HPDE6-E6E7 (cell line): ENCODE data around the gene WRAP73.
"Not testable (repeated sequence)": the region's sequence is repeated elsewhere in the genome, so short reads cannot be mapped to it uniquely, and the experiment has no call there.

ENCODE experiments used
- DNase-seq: peaks from one replicate; pipeline ENCODE4 v3.0.0; 2011; ENCODE audit warnings: missing footprints; ENCODE audit errors: extremely low spot score

The WRAP73 gene

GRCh38 chr1:3630161-3630611 lies 19.7 kb downstream of the WRAP73 start:
- no peak for DNase-seq

GRCh38 chr1:3629561-3630160 lies 20.2 kb downstream of the WRAP73 start:
- no peak for DNase-seq

GRCh38 chr1:3628445-3628844 lies 21.5 kb downstream of the WRAP73 start:
- no peak for DNase-seq

- no peak for DNase-seq
Measured at GRCh38 chr1:3627515-3628253, 22.2 kb downstream of the WRAP73 start.

GRCh38 chr1:3626025-3626424 lies 23.9 kb downstream of the WRAP73 start:
- no peak for DNase-seq

GRCh38 chr1:3625151-3625907 lies 24.6 kb downstream of the WRAP73 start:
- DNase-seq, result no peak

- DNase-seq, result peak; percentile 97
Measured at GRCh38 chr1:3624200-3625136, 25.4 kb downstream of the WRAP73 start, which contains the start of gene TPRG1L. Gene TPRG1L (plus strand): TSS chr1:3625015. CDS start chr1:3625073, 58 bp downstream.

- DNase-seq, result no peak
Measured at GRCh38 chr1:3623441-3624199, 26.3 kb downstream of the WRAP73 start.

GRCh38 chr1:3622102-3622501 lies 27.8 kb downstream of the WRAP73 start:
- not testable (repeated sequence) for DNase-seq

GRCh38 chr1:3621151-3621671 lies 28.7 kb downstream of the WRAP73 start:
- DNase-seq, result not testable (repeated sequence)

GRCh38 chr1:3620708-3621107 lies 29.2 kb downstream of the WRAP73 start:
- no peak for DNase-seq

- DNase-seq, result peak; percentile 81
Measured at GRCh38 chr1:3618881-3619671, 30.8 kb downstream of the WRAP73 start.

GRCh38 chr1:3618531-3618880 lies 31.4 kb downstream of the WRAP73 start:
- no peak for DNase-seq

GRCh38 chr1:3617806-3618345 lies 32.0 kb downstream of the WRAP73 start:
- DNase-seq, result no peak

GRCh38 chr1:3616861-3617260 lies 33.0 kb downstream of the WRAP73 start:
- DNase-seq, result no peak

GRCh38 chr1:3614755-3615742 lies 34.9 kb downstream of the WRAP73 start:
- no peak for DNase-seq

GRCh38 chr1:3612123-3612522 lies 37.8 kb downstream of the WRAP73 start:
- no peak for DNase-seq
